ENCODE data around the gene NR1H2.

NR1H2 gene

GRCh38 chr19:50414864-50415660, 38.8 kb downstream of the NR1H2 start:
- Histone ChIP-seq H3K27ac (ENCODE audit: low read length) (no peak overlapping the region), H3K36me3 (ENCODE audit: control insufficient read depth, low read depth, low read length) (peaks cover 6% of the 10 kb centered on the region), H3K9ac (ENCODE audit: low read length) (no peak overlapping the region), H3K9me3 (ENCODE audit: control insufficient read depth, low read depth, low read length) (no peaks in the 10 kb centered on the region), H3K4me3 (ENCODE audit: low read length) (no peak overlapping the region), H3K27me3 (ENCODE audit: control insufficient read depth, insufficient read depth, low read length) (peaks cover 13% of the 10 kb centered on the region), H3K4me1 (ENCODE audit: control insufficient read depth, low read depth, low read length) (peaks cover 3% of the 10 kb centered on the region)

- Histone ChIP-seq H3K4me1 (ENCODE audit: control insufficient read depth, low read depth, low read length) (peaks cover 3% of the 10 kb centered on the region), H3K9ac (ENCODE audit: low read length) (no peak overlapping the region), H3K9me3 (ENCODE audit: control insufficient read depth, low read depth, low read length) (no peaks in the 10 kb centered on the region), H3K4me3 (ENCODE audit: low read length) (no peak overlapping the region), H3K27ac (ENCODE audit: low read length) (no peak overlapping the region), H3K36me3 (ENCODE audit: control insufficient read depth, low read depth, low read length) (peaks cover under 1% of the 10 kb centered on the region), H3K27me3 (ENCODE audit: control insufficient read depth, insufficient read depth, low read length) (peaks cover 13% of the 10 kb centered on the region)
These were observed 39.4 kb downstream of the NR1H2 start for GRCh38 chr19:50415661-50416033.

DNA sequence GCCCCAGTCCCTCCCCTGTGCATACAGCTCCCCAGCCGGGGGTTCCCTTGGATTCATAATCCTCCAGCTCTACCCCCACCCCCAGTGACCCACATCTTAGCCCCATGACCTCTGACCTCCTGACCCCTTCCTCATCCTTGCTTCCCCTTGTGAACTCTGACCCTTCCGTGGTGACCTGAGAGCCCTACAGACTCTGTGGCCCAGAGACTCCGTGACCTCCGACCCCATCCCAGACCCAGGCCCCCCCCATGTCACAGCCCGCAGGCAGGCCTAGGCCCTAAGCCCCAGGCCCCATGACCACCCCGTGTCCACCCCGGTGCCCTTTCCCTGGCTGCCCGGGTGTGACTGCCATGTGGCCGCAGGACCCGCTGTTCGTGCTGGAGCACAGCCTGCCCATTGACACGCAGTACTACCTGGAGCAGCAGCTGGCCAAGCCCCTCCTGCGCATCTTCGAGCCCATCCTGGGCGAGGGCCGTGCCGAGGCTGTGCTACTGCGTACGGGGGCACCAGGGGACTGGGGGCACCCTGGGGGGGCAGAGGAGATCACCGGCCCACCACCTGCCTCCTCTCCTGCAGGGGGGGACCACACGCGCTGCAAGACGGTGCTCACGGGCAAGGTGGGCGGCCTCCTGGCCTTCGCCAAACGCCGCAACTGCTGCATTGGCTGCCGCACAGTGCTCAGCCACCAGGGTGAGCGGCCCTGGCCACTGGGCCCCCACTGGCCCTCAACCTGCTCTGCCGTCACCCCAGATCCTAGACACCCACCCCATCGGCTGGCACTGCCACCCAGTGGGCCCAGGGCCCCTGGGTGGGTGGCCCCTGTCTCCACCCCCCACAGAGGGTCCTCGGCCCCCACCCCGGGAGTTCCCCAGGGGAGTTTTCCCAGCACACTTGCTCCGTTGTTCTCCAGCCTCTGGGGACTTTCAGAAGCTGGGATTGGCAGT, 40.0 kb downstream of the NR1H2 start:
- Histone ChIP-seq H3K4me1 (ENCODE audit: control insufficient read depth, low read depth, low read length) (peaks cover 3% of the 10 kb centered on the region), H3K27me3 (ENCODE audit: control insufficient read depth, insufficient read depth, low read length) (peaks cover 13% of the 10 kb centered on the region), H3K36me3 (ENCODE audit: control insufficient read depth, low read depth, low read length) (no peaks in the 10 kb centered on the region), H3K4me3 (ENCODE audit: low read length) (no peak overlapping the region), H3K9ac (ENCODE audit: low read length) (no peak overlapping the region), H3K27ac (ENCODE audit: low read length) (no peak overlapping the region), H3K9me3 (ENCODE audit: control insufficient read depth, low read depth, low read length) (no peaks in the 10 kb centered on the region)

- Histone ChIP-seq H3K27me3 (ENCODE audit: control insufficient read depth, insufficient read depth, low read length) (peaks cover 13% of the 10 kb centered on the region), H3K27ac (ENCODE audit: low read length) (no peak overlapping the region), H3K36me3 (ENCODE audit: control insufficient read depth, low read depth, low read length) (no peaks in the 10 kb centered on the region), H3K9ac (ENCODE audit: low read length) (no peak overlapping the region), H3K4me3 (ENCODE audit: low read length) (no peak overlapping the region), H3K9me3 (ENCODE audit: control insufficient read depth, low read depth, low read length) (no peaks in the 10 kb centered on the region), H3K4me1 (ENCODE audit: control insufficient read depth, low read depth, low read length) (peaks cover 3% of the 10 kb centered on the region)
These were observed 41.1 kb downstream of the NR1H2 start for GRCh38 chr19:50417111-50418081.

- Histone ChIP-seq H3K9me3 (ENCODE audit: control insufficient read depth, low read depth, low read length) (no peaks in the 10 kb centered on the region), H3K27me3 (ENCODE audit: control insufficient read depth, insufficient read depth, low read length) (peaks cover 13% of the 10 kb centered on the region), H3K27ac (ENCODE audit: low read length) (no peak within 1 kb of the TSS), H3K9ac (ENCODE audit: low read length) (no peak within 1 kb of the TSS), H3K4me3 (ENCODE audit: low read length) (peak within 1 kb of the TSS; percentile 60), H3K4me1 (ENCODE audit: control insufficient read depth, low read depth, low read length) (peaks cover 3% of the 10 kb centered on the region), H3K36me3 (ENCODE audit: control insufficient read depth, low read depth, low read length) (no peaks in the 10 kb centered on the region)
These were observed 42.1 kb downstream of the NR1H2 start, which contains the start of gene SPIB for GRCh38 chr19:50418176-50419021. SPIB (plus strand) TSS chr19:50418938; CDS start chr19:50418963, 25 bp downstream.

- peaks cover 13% of the 10 kb centered on the region for H3K27me3 ChIP-seq (ENCODE audit: control insufficient read depth, insufficient read depth, low read length)
- H3K27ac ChIP-seq (ENCODE audit: low read length) = no peak overlapping the region
- peak overlapping the region; percentile 60 for H3K4me3 ChIP-seq (ENCODE audit: low read length)
- no peak overlapping the region for H3K9ac ChIP-seq (ENCODE audit: low read length)
- H3K9me3 ChIP-seq (ENCODE audit: control insufficient read depth, low read depth, low read length) = no peaks in the 10 kb centered on the region
- peaks cover 3% of the 10 kb centered on the region for H3K4me1 ChIP-seq (ENCODE audit: control insufficient read depth, low read depth, low read length)
- H3K36me3 ChIP-seq (ENCODE audit: control insufficient read depth, low read depth, low read length) = no peaks in the 10 kb centered on the region
These were observed 42.8 kb downstream of the NR1H2 start for GRCh38 chr19:50419022-50419579.

GRCh38 chr19:50419580-50420035, 43.4 kb downstream of the NR1H2 start:
- peak overlapping the region; percentile 60 for H3K4me3 ChIP-seq (ENCODE audit: low read length)
- peaks cover 3% of the 10 kb centered on the region for H3K4me1 ChIP-seq (ENCODE audit: control insufficient read depth, low read depth, low read length)

GRCh38 chr19:50420127-50420526, 43.9 kb downstream of the NR1H2 start:
- Histone ChIP-seq H3K27ac (ENCODE audit: low read length) (no peak overlapping the region), H3K9ac (ENCODE audit: low read length) (no peak overlapping the region), H3K36me3 (ENCODE audit: control insufficient read depth, low read depth, low read length) (no peaks in the 10 kb centered on the region), H3K9me3 (ENCODE audit: control insufficient read depth, low read depth, low read length) (no peaks in the 10 kb centered on the region), H3K27me3 (ENCODE audit: control insufficient read depth, insufficient read depth, low read length) (peaks cover 13% of the 10 kb centered on the region), H3K4me1 (ENCODE audit: control insufficient read depth, low read depth, low read length) (peaks cover 3% of the 10 kb centered on the region), H3K4me3 (ENCODE audit: low read length) (peak overlapping the region; percentile 60)

More at GRCh38 chr19:50419580-50420035, 43.4 kb downstream of the NR1H2 start:
- Histone ChIP-seq H3K27ac (ENCODE audit: low read length) (no peak overlapping the region), H3K9me3 (ENCODE audit: control insufficient read depth, low read depth, low read length) (no peaks in the 10 kb centered on the region), H3K27me3 (ENCODE audit: control insufficient read depth, insufficient read depth, low read length) (peaks cover 13% of the 10 kb centered on the region), H3K36me3 (ENCODE audit: control insufficient read depth, low read depth, low read length) (no peaks in the 10 kb centered on the region), H3K9ac (ENCODE audit: low read length) (no peak overlapping the region)

DNA sequence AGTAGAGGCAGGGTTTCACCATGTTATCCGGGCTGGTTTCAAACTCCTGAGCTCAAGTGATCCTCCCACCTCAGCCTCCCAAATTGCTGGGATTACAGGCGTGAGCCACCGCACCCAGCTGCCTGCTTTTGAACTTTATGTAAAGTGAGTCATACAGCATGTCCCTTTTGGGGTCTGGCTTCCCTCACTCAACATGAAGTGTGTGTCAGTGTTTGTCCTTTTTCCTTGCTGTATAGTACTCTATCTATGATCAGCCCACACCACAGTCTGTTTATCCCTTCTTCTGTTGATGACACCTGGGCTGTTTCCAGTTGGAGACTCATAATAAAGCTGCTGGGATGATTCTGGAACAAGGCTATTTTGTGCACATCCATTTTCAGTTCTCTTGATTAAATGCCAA, 44.6 kb downstream of the NR1H2 start:
- no peak overlapping the region for H3K9ac ChIP-seq (ENCODE audit: low read length)
- H3K27me3 ChIP-seq (ENCODE audit: control insufficient read depth, insufficient read depth, low read length) = peaks cover 13% of the 10 kb centered on the region
- peaks cover 3% of the 10 kb centered on the region for H3K4me1 ChIP-seq (ENCODE audit: control insufficient read depth, low read depth, low read length)
- no peaks in the 10 kb centered on the region for H3K9me3 ChIP-seq (ENCODE audit: control insufficient read depth, low read depth, low read length)
- no peak overlapping the region for H3K27ac ChIP-seq (ENCODE audit: low read length)
- H3K36me3 ChIP-seq (ENCODE audit: control insufficient read depth, low read depth, low read length) = no peaks in the 10 kb centered on the region
- no peak overlapping the region for H3K4me3 ChIP-seq (ENCODE audit: low read length)

Data from iPS-18a (cell line).